Peyer's patch (tissue), 4 donors: ENCODE results near the gene SHISA6.

ENCODE experiments used
- POLR2A ChIP-seq, 2 donors: fragments of 450-650 bp; IDR thresholded peaks; one replicate each; pipeline ENCODE4 v1.5.1; 2017; ENCODE audit warnings: antibody characterized with exemption in 2 of 2, mild to moderate bottlenecking in 2 of 2, moderate library complexity in 2 of 2
- TF ChIP-seq, protein P1 (sequence below), 6 experiments: fragments of 450-650 bp in 4 of 6; fragments of 200-600 bp in 2 of 6; sonication (generic) in 1 of 6; IDR thresholded peaks; one replicate each; pipeline ENCODE4 v1.5.1; 2017 to 2019; ENCODE audit warnings: antibody characterized with exemption in 6 of 6, mild to moderate bottlenecking in 3 of 6, moderate library complexity in 1 of 6

DNA sequence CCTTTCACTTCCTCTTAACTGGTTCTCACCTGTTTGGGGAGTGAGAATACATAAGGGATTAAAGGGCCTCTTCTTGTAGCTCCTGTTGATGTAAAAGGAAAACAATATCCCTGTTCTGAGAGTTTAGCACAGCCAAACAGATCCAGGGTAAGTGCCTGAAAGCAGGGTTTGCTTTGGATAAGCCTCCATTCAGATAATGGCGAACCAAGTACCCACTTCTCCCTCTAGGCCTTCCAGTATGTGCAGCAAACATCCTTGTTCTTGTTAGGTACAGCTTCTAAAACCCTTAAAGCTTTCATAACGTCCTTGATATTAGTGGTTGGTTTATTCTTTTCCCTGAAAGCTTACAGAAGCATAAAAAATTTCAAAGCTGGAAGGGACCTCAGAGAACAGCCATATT, 226.6 kb downstream of the SHISA6 start:
- TF ChIP-seq, protein P1, sequence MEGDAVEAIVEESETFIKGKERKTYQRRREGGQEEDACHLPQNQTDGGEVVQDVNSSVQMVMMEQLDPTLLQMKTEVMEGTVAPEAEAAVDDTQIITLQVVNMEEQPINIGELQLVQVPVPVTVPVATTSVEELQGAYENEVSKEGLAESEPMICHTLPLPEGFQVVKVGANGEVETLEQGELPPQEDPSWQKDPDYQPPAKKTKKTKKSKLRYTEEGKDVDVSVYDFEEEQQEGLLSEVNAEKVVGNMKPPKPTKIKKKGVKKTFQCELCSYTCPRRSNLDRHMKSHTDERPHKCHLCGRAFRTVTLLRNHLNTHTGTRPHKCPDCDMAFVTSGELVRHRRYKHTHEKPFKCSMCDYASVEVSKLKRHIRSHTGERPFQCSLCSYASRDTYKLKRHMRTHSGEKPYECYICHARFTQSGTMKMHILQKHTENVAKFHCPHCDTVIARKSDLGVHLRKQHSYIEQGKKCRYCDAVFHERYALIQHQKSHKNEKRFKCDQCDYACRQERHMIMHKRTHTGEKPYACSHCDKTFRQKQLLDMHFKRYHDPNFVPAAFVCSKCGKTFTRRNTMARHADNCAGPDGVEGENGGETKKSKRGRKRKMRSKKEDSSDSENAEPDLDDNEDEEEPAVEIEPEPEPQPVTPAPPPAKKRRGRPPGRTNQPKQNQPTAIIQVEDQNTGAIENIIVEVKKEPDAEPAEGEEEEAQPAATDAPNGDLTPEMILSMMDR (IDR thresholded peaks at IDR 0.05) = no peak
- no peak for TF ChIP-seq POLR2A (IDR thresholded peaks at IDR 0.05)
